GM19351 (cell line): ENCODE results near the gene SAMD4A.
A peak's percentile ranks its signal among the peaks of the same experiment; 100 is the strongest.
"Not testable (repeated sequence)": the region's sequence is repeated elsewhere in the genome, so short reads cannot be mapped to it uniquely, and the experiment has no call there.

ENCODE experiments used
- ATAC-seq: cut with Tn5 transposase; IDR thresholded peaks from one replicate; pipeline ENCODE4 v1.9.1; 2021; ENCODE audit warnings: mild to moderate bottlenecking, moderate library complexity; ENCODE audit not compliant: unreplicated experiment

Gene SAMD4A

DNA sequence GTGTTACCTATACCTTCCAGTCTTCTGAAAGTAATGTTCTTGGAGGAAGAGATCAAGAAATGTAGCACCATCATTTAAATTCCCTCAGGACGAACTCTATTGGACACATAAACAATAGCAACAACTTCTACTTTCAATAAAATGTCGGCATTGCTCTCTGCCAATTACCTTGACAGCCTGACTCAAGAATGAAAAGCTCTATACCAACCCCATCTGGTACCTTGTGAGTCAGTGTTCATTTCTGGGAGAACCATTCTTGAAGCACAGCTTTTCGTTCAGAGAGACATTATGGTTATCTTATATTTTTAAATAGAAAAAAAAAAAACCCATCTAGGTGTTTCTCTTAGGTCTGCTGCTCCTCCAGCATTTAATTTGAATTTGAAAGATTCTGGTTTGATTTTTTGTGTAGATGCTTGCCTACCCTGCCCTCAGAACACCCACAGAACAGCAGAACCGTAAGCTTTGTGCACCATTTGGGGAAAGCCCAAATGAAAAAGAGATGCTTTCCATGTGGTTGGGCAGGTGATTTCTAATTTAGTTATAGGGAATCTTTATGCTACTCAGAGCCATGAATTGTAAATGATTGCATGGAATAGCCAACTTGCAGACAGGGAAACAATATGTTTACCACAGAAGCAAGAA is 156.0 kb downstream of the SAMD4A start:
- peak; percentile 65 for ATAC-seq

- ATAC-seq = no peak
These were observed 157.2 kb downstream of the SAMD4A start for GRCh38 chr14:54724123-54724522.

- no peak for ATAC-seq
These were observed 157.9 kb downstream of the SAMD4A start for GRCh38 chr14:54724676-54725325.

DNA sequence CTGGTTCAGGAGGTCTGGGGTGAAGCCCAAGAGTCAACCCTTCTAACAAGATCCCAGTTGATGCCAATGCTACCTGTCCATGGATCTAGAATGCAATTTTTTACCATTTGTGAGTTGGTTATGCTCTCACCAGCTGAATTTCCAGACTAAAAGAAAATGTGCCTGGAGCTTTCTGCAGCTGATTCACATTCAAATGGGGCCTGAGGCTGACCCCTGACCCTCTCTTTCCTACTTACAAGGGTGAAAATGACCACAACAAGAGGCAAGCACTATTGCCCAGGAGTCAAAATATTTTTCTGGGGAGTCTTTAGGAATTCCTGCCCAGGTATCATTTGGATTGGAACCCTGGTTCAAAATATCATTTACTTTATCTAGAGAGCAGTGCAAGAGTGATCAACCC is 159.1 kb downstream of the SAMD4A start:
- ATAC-seq = no peak

DNA sequence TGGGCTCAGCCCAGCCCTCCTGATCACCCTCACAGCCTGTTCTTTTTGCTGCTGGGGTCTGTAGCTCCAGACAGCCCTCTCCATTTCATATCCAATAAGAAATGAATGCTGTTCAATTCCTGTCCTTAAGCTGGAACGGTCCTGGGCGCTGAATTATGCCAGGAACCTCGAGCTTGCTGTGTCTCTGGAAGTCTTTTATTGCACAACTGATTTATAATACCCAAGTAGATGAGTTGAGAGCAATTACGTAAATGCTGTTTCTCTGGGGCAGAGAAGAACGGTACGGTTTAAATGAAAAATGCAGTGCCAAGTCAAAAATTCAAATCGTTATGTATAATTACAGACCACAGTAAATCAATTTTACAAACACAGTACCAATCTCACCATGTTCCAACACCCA is 161.0 kb downstream of the SAMD4A start:
- ATAC-seq = no peak

DNA sequence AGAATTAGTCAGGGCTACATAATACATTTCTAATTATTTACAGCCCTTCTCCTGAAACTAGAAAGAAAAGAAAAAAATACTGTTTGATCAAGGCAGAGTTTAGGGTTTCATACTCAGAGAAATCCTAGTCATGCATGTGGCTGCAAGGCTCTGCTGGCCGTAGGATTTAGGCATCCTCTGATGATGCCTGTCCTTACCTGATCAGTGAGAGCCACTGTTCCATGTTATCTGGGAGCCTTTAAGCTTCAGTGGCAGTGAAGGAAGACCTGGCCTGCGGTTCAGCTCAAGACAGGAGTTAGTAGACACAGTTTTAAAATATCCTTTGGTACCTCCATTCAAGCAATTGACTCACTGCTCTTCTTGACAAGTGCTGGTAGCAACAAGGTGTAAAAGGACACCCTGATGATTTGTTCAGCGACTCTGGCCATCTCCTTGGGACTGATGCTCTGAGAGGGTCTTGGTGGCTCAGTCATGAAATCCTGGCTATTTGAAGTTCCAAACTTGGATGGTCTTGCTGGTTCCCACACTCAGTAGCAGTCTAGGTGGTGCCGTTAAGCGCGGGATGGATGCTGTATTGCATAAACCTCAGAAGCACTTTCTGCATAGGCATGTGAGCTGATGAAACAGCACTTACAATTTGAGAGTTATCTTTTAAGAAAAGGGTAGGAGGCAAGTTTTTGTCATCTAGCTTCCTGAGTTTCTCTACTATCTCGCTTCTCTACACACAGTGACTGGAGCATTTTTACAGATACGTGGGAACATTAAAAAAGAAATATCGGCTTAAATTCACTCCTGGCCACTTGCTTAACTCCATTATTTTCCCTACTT is 162.0 kb downstream of the SAMD4A start:
- ATAC-seq = no peak

DNA sequence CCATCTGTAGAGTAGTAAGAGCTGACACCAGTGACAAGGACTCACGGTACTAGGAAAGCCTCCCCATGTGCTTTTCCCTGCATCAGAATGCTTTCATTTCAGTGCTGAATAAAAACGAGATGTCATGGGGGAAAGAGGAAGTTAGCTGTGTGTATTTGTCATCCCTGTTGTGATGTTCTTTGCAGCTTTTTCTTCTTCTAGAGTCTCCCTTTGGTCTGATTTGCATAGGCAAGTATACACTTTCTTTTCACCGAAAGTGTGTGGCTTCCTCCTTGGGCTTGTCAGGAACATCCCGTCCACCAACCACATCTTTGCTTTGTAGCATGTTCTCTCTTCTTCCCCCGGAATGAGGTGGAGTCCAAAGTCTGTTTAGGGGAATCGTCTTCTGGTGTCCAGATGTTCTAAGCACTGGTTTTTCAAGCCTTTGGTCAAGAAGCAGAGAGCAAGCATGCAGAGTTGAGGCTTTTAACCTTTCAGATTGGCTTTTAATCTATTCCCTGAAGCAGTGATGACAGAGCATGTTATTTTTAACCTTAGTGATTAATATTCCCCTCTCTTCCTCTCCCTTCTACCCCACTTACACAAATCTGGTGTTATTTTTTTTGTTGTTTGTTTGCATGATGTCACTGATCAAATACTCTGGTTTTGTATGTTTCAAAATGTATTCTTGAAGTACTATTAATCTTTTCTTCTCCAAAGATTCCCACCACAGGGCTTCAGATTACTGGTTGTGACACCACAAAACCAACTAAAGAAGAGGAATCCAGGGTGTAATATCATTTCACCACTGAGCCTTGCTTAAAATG is 163.4 kb downstream of the SAMD4A start:
- ATAC-seq = peak; percentile 97

DNA sequence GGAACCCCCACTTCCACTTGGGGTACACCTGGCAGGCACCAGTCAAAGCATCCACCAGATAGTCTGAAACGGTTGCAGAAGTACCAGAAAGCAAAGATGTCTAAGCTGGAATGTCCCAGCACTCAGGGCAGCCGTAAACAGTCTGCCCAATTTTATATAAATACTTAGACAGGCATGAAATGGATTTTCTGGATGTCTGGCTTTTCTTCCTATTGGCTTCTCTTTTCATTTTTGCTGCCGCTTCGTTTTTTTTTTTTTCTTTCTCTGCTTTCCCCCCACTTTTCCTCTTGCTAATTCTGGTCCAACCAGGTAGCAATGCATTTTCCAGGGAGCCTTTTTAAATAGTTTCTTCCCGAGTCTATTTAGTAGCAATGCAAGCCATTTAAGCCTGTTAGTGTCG is 168.0 kb downstream of the SAMD4A start:
- no peak for ATAC-seq

- ATAC-seq = no peak
These were observed 168.5 kb downstream of the SAMD4A start for GRCh38 chr14:54735424-54735823.

GRCh38 chr14:54737132-54737711 is 170.3 kb downstream of the SAMD4A start:
- ATAC-seq = no peak

DNA sequence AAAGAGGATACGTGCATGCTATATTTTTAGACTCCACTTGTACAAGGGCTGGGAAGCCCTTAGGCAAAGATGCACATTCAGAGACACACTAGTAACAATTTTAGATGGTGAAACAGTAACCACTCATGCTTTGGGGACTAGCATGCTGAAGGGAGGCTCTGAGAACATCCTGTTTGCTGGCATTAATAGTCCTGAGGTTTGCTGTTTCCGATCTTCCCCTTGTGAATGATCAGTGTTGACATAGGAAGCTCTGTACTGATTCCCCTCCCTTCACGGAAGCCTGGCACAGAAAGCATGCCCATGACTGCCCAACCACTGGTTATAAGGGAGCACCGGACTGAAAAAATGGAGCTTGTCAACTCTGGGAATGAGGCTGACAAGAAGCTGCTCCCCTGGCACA is 171.1 kb downstream of the SAMD4A start:
- ATAC-seq = no peak

- ATAC-seq = no peak
These were observed 172.6 kb downstream of the SAMD4A start for GRCh38 chr14:54739514-54739913.

DNA sequence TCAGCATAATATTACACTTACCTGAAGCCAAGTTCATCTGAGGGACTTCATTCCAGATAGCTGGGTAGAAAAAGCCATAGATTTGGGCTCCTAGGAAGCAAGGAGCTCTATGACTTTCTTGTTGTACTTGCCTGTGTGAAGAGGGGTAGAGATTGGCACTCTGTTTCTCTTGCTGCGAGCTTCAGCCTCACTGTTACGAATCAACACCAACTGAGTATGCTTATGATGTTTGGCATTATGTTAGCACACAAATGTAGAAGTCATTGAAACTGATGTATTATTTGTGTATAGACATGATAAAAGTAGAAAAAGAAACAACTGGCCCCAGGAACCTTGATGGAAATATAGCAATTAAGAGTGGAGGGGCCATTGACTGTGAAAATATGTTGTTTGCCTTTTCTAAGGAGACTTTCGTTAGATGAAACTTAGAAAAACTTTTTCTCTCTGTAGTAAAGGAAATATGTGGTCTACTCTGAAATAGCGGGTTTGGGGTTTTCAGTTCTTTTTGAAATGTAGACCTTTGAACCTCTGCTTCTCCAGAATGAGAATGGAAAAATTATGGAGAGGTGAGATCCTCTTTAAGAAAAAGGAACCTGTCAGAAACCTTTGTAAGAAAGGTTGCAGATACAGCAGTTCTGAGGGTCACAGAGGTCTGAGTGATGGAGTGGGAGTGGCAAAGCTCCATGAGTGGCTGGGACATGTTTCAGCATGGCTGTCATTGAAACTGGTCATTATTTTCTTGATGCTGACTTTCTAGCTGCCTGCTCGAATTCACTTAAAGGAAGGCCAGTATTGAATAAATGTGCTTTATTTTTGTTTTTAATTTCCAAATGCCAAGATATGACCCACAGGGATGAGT is 175.8 kb downstream of the SAMD4A start:
- no peak for ATAC-seq

DNA sequence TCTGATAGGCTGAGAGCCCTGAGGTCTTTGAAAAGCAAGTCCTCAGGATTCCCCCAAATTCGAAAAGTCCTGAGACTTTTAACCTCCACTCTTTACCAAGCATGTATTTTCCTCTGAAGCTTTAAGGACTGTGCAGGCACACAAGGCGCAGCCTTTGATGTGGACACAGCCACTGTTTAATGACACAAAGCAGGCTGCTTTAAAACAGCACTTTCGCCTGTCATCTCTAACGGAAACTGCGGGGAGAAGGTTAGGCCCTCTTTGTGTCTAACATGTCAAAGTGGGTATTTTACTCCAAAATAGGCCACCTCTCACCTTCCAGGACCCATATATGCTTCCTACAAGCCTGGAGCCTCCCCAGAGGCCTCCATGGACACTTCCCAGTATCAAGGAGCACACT is 176.5 kb downstream of the SAMD4A start:
- ATAC-seq = no peak

DNA sequence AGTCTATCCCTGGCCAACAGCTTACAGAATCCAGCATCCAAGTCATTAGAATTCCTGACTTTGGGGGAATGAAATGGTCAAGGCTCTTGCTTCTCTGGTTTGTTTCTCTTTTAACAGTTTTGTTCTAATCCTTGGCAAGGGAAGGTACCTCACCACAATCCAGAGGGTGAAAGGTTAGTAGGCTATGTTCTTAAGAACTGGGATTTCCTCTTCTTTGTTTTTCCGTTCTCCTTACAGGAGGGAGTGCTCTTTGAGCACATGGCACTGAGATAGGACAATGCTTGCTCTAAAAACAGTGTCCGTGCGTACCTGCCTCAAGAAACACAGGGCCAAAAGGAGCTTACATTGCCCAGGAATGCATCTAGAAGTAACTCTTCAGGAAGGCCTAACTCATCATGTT is 179.1 kb downstream of the SAMD4A start:
- no peak for ATAC-seq

GRCh38 chr14:54747616-54748015 is 180.7 kb downstream of the SAMD4A start:
- ATAC-seq = no peak

- ATAC-seq = no peak
These were observed 182.3 kb downstream of the SAMD4A start for GRCh38 chr14:54749180-54749579.

GRCh38 chr14:54749727-54750126 is 182.8 kb downstream of the SAMD4A start:
- no peak for ATAC-seq

DNA sequence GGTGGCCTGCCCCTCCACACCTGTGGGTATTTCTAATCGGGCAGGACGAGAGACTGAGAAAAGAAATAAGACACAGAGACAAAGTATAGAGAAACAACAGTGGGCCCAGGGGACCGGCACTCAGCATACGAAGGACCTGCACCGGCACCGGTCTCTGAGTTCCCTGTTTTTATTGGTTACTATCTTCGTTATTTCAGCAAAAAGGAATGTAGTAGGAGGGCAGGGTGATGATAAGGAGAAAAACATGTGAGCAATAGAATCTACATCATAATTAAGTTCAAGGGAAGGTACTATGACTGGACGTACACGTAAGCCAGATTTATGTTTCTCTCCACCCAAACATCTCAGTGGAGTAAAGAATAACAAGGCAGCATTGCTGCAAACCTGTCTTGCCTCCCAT is 185.7 kb downstream of the SAMD4A start:
- not testable (repeated sequence) for ATAC-seq

DNA sequence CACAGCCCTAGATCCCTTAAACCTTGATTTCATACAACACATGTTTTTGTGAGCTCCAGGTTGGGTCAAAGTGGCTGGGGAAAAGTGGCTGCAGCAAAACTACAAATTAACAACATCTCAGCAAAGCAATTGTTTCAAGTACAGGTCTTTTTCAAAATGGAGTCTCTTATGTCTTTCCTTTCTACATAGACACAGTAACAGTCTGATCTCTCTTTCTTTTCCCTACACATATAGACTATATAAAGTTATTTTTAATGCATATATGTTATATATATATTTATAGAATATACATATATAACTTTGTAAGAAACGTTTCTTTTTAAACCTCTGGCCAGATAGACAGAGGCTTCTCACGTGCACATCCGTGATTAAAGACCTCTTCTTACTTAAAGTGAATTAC is 186.5 kb downstream of the SAMD4A start:
- ATAC-seq = not testable (repeated sequence)
